Activated CD8-positive, alpha-beta memory T cell treated with anti-CD3 and anti-CD28 coated beads, Interleukin-2, amount 50 U/mL, for 4 hours (primary cell): ENCODE measurements around the gene ESYT3.

Source experiments
- DNase-seq: peaks from one replicate; pipeline ENCODE4 v3.0.0-alpha.2; 2020

Gene ESYT3, protein sequence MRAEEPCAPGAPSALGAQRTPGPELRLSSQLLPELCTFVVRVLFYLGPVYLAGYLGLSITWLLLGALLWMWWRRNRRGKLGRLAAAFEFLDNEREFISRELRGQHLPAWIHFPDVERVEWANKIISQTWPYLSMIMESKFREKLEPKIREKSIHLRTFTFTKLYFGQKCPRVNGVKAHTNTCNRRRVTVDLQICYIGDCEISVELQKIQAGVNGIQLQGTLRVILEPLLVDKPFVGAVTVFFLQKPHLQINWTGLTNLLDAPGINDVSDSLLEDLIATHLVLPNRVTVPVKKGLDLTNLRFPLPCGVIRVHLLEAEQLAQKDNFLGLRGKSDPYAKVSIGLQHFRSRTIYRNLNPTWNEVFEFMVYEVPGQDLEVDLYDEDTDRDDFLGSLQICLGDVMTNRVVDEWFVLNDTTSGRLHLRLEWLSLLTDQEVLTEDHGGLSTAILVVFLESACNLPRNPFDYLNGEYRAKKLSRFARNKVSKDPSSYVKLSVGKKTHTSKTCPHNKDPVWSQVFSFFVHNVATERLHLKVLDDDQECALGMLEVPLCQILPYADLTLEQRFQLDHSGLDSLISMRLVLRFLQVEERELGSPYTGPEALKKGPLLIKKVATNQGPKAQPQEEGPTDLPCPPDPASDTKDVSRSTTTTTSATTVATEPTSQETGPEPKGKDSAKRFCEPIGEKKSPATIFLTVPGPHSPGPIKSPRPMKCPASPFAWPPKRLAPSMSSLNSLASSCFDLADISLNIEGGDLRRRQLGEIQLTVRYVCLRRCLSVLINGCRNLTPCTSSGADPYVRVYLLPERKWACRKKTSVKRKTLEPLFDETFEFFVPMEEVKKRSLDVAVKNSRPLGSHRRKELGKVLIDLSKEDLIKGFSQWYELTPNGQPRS

DNA sequence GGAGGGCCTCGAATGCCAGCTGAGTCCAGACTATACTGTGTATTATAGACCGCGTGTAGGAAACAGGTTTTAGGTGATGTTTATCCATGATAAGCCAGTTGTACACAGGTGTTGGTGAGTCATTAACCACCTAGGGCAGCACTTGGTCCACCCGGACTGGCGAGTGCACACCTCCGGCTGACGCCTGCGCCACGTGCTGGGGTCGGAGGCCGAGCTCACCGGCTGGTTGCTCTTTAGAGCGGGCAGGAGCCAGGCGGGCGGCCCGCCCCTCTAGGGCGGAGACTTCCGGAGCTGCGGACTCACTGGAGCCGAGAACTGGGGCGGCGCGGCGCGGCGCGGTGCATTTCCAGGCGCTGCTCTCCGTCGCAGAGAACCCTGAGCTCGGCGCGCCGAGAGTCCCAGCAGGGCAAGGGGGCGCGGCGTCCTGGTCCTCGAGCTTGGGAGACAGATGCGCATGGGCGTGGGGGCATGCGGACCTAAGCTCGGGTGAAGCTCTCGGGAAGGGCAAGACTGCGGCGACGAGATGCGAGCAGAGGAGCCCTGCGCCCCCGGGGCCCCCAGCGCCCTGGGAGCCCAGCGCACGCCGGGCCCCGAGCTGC is at the start of gene ESYT3:
Gene ESYT3 (plus strand): TSS at position 341 of the 599 bp plus-strand sequence. CDS start 183 bp downstream, at position 524.
- DNase-seq: peak; percentile 26

GRCh38 chr3:138384976-138385375 is 49.4 kb upstream of the ESYT3 start:
- DNase-seq: no peak

- no peak for DNase-seq
Measured at GRCh38 chr3:138389144-138389601, 45.2 kb upstream of the ESYT3 start.

- DNase-seq: no peak
Measured at GRCh38 chr3:138389841-138390581, 44.4 kb upstream of the ESYT3 start.

GRCh38 chr3:138390582-138390932 is 43.9 kb upstream of the ESYT3 start:
- DNase-seq: no peak

DNA sequence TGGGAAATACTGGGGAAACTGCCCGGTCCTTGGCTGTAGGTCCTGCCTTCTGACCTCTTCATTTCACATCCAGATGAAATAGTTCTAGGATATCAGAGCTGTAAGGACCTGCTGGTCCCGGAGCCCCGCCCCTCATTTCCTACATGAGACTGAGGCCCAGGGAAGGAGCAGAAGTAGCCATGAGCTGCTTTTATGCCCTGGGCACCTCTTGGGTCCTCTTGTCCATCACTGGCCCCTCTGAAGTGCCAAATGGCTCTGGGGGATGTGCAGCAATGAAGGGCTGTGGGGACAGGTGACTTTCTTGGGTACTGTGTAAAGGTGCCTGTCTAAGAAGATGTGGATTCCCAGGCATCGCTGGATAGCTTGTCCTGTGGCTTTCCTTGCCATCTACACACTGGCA is 40.3 kb upstream of the ESYT3 start:
- no peak for DNase-seq

DNA sequence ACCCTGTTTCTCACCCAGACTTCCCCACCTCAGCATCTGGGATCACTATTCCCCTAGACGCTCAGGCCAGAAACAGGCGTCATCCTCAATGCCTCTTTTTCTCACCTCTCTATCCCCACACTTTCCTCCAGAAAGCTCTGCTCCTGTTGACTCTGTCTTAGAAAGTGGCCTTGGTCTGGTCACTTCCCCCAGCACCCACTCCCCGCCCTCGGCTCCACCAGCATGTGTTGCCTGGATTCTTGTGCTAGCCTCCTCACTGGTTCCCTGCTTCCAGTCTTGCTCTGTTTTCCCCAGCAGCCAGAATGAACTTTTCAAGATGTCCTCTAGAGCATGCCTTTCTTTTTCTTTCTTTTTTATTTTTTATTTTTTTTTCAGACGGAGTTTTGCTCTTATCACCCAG is 39.7 kb upstream of the ESYT3 start:
- no peak for DNase-seq

GRCh38 chr3:138395865-138396751 is 38.3 kb upstream of the ESYT3 start:
- DNase-seq: no peak

- DNase-seq: no peak
Measured at GRCh38 chr3:138396752-138397410, 37.5 kb upstream of the ESYT3 start.

- no peak for DNase-seq
Measured at GRCh38 chr3:138397983-138398382, 36.4 kb upstream of the ESYT3 start.

GRCh38 chr3:138398791-138399575 is 35.4 kb upstream of the ESYT3 start:
- no peak for DNase-seq

- no peak for DNase-seq
Measured at GRCh38 chr3:138399766-138400165, 34.6 kb upstream of the ESYT3 start.

DNA sequence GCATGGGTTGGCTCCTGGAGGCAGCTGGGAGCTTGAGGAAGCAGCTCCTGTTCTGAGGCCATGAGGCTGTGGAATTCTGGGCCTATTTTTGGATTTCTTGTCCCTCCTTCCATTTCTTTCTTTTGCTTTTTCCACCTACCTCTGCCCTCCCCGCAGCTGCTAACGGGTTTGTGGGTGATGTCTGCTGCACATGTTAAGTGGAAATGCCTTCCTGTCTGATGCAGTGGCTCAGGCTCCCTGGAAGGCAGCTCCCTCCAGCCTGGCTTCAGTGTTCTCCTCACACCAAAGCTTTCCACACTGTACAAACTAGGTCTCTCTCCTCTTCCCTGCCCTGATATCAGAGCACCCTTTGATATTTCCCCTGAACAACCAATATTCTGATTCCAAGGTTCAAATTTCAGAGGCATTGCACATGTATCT is 33.8 kb upstream of the ESYT3 start:
- no peak for DNase-seq

- DNase-seq: no peak
Measured at GRCh38 chr3:138401834-138402233, 32.6 kb upstream of the ESYT3 start.

DNA sequence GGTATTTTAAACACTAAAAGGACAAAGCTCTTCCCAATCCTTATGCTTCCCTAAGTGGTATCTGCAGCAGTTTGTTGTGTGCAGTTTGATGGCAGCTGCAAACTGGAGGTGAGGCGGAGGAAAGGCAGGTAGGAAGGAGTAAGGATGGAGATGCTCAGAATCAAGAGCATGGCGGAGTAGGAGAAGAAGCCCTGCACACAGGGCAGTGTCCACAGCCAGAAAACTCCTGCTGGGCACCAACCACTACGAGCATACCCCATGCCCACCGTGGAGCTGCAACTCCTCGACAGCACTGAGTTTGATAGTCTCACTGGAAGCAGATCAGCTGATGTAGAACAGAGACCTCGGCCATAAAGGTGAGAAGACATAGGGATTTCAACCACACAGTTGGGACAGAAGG is 30.3 kb upstream of the ESYT3 start:
- DNase-seq: no peak

DNA sequence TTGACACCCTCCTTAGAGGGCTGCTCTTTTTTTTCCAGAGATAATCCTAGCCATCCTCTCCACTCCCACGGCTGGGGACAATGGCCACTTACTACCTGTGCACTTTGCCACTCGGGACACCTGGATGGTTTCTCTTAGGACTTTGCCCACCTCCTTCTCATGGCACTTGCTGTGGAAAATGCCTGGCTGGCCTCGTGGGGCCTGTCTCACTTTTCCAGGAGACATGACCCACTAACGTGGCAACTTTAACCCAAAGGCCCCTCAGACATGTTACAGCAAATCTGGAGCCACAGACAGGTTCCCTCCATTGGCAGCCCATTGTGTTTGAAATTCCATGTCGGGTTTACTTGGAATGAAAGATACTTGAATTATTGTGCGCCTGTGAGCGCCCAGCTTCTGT is 29.4 kb upstream of the ESYT3 start:
- DNase-seq: no peak

DNA sequence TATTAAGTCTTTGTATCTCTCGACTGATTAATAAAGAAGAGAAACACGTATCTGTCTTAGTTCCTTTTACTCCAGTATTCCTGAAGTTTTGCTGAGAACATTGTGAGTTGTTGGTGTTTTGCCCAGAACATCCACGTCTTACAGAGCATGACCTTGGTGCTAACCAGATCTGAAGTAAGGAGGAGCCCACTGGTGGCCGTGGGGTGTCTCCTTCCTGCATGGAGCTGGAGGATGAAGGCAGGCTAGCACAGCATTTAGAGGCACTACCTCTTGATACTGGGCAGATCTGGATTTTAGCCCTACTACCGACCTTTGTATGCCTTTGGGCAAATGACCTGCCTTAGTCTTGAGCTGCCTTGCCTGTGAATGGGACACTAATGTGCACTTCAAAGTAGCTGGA is 28.9 kb upstream of the ESYT3 start:
- DNase-seq: no peak

DNA sequence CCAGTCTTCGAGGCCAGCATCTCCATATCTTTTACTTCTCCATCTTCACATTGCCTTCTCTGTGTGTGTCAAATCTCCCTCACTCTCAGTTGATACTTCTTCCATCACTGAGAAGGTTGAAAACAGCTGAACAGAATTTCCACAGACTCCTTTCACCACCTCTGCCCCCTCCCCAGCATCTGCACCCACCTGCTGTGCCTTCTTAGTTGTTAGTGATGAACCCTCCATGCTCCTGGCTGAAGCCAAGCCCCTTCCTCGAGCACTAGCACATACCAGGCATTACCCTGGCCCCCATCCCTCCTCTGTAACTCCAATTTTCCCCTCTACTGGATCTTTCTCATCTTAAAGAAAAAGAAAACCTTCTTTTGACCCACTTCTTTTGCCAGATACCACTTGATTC is 27.8 kb upstream of the ESYT3 start:
- DNase-seq: no peak

DNA sequence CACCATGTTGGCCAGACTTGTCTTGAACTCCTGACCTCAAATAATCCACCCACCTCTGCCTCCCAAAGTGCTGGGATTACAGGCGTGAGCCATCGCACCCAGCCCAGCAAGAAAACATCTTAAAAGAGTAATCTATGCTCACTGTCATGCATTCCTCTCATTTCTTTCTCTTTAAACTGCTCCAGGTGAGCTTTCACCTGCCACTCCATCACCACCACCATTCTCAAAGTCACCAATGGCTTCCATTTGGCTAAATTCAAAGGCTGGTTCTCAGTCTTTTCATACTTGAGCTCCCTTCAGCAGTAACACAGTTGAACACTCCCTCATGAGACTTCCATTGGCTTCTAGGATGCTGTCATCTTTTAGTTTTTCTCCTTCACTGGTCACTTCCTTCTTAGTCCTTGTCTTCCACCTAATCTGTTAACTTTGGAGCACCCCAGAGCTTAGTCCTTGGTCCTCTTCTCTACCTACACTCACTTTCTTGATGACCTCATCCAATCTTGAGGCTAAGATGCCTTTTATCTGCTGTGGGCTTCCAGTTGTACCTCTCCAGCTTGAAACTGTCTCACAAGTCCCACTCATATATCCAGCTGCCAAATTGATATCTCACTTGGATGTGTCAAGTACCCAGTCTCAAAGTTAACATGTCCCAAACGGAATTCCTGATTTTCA is 27.0 kb upstream of the ESYT3 start:
- DNase-seq: no peak
